GM21367 (cell line): Measurements from ENCODE around the gene KCNMA1.

Source experiments
- ATAC-seq: cut with Tn5 transposase; IDR thresholded peaks from one replicate; pipeline ENCODE4 v1.9.1; 2021; ENCODE audit not compliant: unreplicated experiment

Gene KCNMA1

DNA sequence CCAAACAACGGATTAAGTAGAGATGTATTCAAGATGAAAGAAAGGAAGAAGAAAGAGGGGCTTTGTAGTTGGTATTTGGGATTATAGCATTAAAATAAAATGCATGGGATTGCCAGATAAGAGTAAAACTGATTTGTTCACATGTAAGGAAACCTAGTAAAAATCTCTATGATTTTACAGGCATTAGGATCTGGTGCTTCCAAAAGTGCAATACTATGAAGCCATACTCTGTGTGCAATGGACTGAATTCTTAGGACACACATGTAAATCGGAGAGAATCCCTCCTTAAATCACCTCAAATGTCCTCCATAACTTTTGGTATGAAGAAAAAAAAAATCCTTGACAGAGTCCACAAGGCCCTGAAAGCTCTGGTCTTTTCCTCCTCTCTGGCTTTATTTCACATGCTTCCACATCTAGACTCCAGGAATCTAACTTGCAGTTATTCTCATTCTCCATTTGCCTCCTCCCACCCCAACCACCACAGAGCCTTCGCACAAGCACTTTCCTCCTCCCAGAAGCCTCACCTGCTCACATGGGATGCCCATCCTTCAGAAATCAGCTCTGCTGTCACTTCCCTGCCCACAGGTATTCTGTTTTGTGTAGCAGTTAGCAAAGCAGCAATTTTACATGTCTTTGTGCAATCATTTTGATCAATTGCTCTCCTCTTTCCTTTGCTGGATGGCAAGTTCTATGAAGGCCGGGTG, 378.3 kb downstream of the KCNMA1 start:
- ATAC-seq: no peak

DNA sequence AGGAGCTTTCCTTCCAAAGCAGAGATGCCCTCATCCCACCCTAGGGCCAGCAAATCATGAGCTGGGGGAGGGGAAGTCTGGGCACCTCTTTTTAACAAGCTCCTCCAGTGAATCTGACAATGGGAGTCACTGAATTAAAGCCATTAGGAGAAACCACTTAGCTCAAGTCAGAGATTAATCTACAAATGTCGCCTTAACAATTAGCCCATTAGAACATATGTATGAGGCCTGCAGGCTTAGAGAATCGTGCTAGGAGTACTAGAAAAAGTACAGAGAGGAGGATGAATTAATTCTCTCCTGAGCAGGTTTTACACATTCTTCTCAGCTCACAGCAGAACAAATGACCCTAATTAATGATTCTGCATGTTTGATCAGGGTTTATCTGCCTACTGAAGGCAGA, 381.3 kb downstream of the KCNMA1 start:
- ATAC-seq: no peak

GRCh38 chr10:77253556-77254064, 384.0 kb downstream of the KCNMA1 start:
- ATAC-seq: no peak

DNA sequence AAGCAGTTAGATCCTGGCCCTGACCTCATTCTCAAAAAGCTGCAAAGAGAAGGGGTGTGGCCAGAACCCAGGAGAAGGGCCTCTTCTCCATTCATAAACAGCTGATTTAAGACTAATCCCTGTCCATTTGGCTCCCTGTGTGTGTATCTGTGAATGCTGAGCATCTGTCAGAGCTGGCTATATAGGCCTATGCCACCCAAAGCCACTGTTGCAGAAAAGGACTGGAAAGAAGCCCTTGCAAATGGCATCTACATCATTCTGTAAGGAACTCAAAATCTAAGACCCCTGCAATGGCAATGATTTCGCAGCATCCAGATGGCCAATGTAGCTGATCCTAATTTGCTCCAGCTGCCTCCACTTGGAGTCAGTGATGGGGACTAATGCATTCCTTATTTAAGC, 384.5 kb downstream of the KCNMA1 start:
- ATAC-seq: no peak

DNA sequence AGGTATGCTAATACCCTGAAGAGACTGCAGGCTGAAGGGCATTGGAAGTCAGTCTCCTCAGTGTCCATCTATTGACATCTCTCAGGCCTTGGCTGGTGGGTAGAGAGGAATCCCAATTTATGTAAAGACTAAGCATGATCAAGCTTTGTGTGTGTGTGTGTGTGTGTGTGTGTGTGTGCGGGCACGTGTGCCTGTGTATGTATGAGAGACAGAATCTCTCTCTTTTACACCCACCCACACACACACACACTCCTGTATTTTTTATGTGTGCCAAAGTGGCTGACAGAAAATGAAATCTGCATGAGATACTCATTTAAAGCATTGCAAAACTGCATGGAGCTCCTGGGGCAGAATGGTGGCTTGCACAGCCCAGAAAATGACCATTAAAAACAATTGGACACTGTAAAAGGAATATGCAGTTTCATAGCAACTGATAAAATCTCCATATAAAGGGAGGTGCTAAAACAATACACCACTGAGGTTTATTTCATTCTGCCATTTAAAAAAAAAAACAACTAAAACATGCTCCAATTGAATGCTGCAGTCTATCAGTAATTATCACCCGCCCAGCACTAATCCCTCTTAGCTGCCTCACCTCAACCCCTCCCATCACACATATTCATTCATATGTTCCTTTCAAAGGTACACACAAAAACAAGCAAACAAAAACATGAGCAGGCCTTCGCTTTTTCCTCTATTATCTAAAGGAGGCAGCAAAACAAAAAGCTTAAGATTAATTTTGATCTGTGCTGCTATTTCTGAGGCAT, 385.0 kb downstream of the KCNMA1 start:
- ATAC-seq: no peak

DNA sequence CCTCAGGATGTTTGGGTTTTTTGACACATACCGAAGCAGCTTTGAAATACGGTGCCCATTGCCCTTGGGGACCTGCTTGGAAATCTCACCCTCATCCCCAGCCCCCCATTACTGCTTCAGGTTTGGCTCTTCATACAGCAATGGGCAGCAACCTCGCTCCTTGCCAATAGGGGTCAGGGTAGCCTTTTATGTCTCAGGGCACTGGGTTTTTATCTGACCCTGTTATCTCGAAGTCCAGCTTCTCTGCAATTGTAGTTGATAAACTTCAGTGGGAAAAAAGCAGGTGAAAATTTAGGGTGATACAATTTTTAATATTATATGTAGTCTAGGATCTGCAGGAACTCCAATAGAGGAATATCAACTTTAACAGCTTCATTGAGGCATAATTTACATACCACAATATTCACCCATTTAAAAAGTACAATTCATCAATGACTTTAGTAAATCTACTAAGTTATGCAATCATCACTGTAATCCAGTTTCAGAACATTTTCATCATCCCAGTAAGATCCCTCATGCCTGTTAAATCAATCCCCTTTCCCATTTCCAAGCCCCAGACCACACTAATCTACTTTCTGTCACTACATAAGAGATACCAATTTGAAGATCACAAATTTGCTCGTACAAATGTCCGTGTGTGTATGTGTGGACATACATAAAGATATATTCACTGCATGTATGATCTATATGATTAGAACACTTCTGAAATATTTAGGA, 386.2 kb downstream of the KCNMA1 start:
- ATAC-seq: no peak

- ATAC-seq: no peak
Measured at GRCh38 chr10:77249901-77250459, 387.6 kb downstream of the KCNMA1 start.

- ATAC-seq: no peak
Measured at GRCh38 chr10:77248104-77248790, 389.4 kb downstream of the KCNMA1 start.

DNA sequence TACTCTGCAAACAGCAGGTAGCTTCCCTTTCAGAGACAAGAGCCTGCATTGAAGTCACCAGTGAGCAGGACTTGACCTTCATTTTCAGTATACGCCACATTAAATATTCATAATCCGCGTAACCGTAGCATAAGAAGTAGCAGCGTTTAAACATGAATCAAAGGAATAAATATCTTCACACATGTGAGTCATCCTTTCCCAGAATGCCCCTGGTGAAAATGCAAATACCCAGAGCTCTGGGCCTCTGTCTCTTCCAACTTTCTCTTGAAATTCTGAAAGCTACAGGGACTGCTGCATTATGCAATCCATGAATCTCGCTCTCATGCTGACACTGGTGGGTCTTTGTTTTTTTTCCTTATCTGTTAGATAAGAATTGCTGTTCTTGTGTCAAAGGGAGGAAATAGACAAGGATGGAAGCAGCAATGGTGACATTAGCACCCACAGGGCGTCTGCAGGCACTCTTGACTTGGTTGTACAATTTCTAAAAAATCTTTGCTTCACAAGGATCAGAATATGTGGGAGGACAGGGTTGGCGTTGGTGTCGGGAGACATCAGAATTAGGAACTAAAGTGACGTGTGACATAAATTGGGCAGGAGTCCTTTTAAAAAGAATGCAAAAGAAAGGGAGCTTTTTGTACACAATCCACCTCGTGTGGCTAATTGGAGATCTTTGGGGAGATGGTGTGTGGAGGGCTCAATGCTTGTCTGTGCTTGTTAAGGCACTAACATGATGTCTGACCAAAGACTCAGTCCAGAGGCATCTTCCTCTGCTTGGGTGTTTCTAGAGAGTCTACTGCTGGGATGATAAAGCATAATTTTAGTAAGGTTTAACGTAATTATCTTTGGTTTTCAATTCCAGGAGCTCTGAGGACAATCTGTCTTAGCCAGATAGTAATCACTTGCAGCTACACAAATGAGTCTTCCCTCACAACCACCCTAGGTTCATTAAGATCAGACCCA, 390.3 kb downstream of the KCNMA1 start:
- no peak for ATAC-seq

GRCh38 chr10:77245953-77246352, 391.7 kb downstream of the KCNMA1 start:
- ATAC-seq: no peak

DNA sequence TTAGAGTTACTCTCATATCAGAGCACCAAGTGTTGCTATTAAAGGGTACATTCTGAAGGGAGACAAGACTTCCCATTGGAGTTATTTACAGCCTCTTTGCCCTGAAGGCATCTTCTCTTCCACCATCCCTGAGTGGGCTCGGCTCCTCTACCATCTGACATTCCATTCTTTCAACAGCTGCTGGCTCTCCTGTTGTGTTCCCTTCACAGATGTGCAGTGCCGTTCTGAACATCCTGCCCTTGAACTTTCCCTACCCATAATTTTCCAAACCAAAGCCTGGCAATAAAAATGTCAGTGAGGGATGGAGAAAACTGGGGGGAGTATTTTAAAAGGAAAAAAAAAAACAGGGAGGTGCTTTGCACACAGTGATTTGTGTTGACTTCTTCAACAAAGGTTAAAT, 392.9 kb downstream of the KCNMA1 start:
- no peak for ATAC-seq

DNA sequence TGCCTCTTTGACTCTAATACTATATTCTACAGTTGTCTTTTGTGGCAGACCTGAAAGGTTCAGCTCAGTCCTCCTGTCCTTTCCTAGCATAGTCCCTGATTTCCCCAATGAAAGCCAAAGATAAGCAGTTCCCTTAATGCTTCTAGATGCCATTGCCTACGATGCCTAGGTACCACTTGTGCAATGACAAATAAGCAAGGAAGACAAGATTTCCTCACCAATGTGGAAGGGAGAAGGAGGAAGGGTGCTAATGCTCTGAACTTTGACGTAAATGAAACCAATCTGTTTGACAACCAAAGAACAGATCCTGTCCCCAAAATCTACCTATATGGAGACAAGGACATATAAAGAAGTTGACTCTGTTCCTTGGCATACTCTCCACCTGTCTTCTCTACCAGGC, 393.3 kb downstream of the KCNMA1 start:
- no peak for ATAC-seq

GRCh38 chr10:77241350-77241725, 396.3 kb downstream of the KCNMA1 start:
- no peak for ATAC-seq

DNA sequence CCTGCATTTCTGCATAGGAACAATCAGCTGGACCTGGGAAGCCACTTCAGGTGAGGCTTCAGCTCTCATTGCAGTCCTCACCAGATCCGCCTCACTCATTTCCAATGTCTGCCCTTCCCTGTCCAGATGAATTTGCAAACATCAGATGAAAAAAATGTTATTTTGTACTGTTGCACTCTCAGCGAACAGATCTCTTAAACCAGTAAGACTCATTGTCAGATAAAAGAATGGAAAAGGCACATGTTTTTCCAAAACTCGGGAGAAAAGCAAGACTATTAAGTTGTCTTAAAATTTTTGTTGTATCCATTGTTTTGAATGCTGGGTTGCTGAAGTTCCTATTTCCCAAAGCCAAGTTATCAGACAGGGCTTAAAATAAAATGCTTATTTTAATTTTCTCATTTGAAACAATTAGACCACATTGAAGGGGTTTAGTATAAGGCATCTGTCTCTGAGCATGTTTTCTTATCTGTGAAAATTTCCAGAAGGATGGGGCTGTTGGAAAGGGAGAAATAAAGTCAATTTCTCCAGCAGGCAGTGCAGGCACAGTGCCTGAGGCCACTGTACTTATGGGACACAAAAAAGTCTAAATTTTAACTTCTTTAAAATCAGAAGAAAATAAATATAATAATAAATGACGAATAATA, 396.8 kb downstream of the KCNMA1 start:
- ATAC-seq: no peak

- no peak for ATAC-seq
Measured at GRCh38 chr10:77240041-77240652, 397.5 kb downstream of the KCNMA1 start.

DNA sequence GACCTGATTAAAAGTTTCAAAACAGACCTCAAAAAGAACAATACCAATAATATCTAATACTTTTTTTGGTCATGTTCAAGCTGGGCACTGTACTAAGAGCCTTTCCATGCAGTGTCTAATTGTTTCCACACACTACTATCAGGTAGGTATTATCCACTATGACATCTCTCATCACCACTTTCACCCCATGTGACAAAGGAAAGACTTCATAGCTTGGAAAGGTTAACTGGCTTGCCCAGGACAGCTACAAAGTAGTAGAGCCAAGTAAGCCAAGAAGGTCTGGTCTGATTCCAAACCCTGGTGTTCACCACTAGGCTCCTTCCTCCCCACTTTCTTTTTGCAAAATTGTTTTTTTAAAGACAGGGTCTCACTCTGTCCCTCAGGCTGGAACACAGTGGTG, 400.5 kb downstream of the KCNMA1 start:
- ATAC-seq: no peak

GRCh38 chr10:77236700-77237099, 400.9 kb downstream of the KCNMA1 start:
- no peak for ATAC-seq

GRCh38 chr10:77236029-77236428, 401.6 kb downstream of the KCNMA1 start:
- ATAC-seq: no peak

- ATAC-seq: no peak
Measured at GRCh38 chr10:77234599-77234998, 403.0 kb downstream of the KCNMA1 start.
